ENCODE data around the gene KREMEN1.

DNA sequence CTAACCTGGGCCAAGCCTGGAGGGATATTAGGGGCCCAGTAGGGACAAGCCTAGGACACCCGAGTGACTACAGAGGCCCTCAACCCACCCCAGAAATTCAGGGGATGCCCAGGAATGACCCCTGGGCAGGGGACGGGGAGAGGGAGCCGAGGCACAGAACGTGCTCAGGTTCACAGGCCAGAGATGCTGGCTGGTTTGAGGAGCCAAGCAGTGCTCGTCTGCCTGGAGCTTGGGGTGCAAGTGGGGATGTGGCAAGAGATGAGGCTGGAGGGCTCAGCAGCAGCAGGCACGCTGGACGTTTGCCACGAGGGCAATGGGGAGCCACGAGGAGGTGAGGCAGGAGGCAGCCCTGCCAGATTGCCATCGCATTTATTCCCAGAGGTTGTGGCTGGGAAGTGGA lies 98.9 kb downstream of the KREMEN1 start:
- TF ChIP-seq, protein P1, sequence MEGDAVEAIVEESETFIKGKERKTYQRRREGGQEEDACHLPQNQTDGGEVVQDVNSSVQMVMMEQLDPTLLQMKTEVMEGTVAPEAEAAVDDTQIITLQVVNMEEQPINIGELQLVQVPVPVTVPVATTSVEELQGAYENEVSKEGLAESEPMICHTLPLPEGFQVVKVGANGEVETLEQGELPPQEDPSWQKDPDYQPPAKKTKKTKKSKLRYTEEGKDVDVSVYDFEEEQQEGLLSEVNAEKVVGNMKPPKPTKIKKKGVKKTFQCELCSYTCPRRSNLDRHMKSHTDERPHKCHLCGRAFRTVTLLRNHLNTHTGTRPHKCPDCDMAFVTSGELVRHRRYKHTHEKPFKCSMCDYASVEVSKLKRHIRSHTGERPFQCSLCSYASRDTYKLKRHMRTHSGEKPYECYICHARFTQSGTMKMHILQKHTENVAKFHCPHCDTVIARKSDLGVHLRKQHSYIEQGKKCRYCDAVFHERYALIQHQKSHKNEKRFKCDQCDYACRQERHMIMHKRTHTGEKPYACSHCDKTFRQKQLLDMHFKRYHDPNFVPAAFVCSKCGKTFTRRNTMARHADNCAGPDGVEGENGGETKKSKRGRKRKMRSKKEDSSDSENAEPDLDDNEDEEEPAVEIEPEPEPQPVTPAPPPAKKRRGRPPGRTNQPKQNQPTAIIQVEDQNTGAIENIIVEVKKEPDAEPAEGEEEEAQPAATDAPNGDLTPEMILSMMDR (IDR thresholded peaks at IDR 0.05 in 4 of 5, conservative IDR thresholded peaks at IDR 0.05 in 1 of 5), result no peak
- no peak for TF ChIP-seq POLR2A (IDR thresholded peaks at IDR 0.05)
